ENCODE measurements around the gene MGAT4A. TPM values are rescaled to one million over a fixed set of nuclear protein-coding genes. Genes with fewer than 3 reads are reported as not detected.
A peak's percentile ranks its signal among the peaks of the same experiment; 100 is the strongest.
"Not testable (repeated sequence)": the region's sequence is repeated elsewhere in the genome, so short reads cannot be mapped to it uniquely, and the experiment has no call there.

Gene MGAT4A
- total RNA-seq, 3 donors from 2014 or later = 73.8 to 158 (median 138) TPM

- TF ChIP-seq CTCF (IDR thresholded peaks at IDR 0.05) = no peak
- Histone ChIP-seq H3K36me3 (ENCODE audit: low read depth) (no peaks in the 10 kb centered on the region), H3K4me1 (ENCODE audit: low read depth) (no peaks in the 10 kb centered on the region), H3K9me3 (no peaks in the 10 kb centered on the region), H3K4me3 (no peak overlapping the region)
- ATAC-seq (peak; percentile 83), DNase-seq (peak in 1 of 3 donors; percentile 23)
- intact Hi-C loops (cut with DNase I, micrococcal nuclease) = no loop called here
Measured at GRCh38 chr2:98664323-98664722, 66.6 kb downstream of the MGAT4A start.

GRCh38 chr2:98663511-98664090, 67.3 kb downstream of the MGAT4A start:
- ATAC-seq = peak; percentile 53
- H3K4me1 ChIP-seq (ENCODE audit: low read depth) = no peaks in the 10 kb centered on the region
- no peaks in the 10 kb centered on the region for H3K36me3 ChIP-seq (ENCODE audit: low read depth)
- H3K9me3 ChIP-seq = no peaks in the 10 kb centered on the region
- H3K4me3 ChIP-seq = no peak overlapping the region
- no peak for TF ChIP-seq CTCF (IDR thresholded peaks at IDR 0.05)
- intact Hi-C loops (cut with DNase I, micrococcal nuclease) = no loop called here
- DNase-seq = no peak

GRCh38 chr2:98659491-98659840, 71.5 kb downstream of the MGAT4A start:
- H3K9me3 ChIP-seq; ATAC-seq; H3K4me1 ChIP-seq (ENCODE audit: low read depth); H3K36me3 ChIP-seq (ENCODE audit: low read depth); DNase-seq; H3K4me3 ChIP-seq; intact Hi-C loops (cut with DNase I, micrococcal nuclease): not testable (repeated sequence)

GRCh38 chr2:98658816-98659490, 72.0 kb downstream of the MGAT4A start:
- ATAC-seq (peak; percentile 40), DNase-seq (no peak)
- intact Hi-C loops (cut with DNase I, micrococcal nuclease) = no loop called here

GRCh38 chr2:98656800-98657199, 74.1 kb downstream of the MGAT4A start:
- Histone ChIP-seq H3K4me3 (no peak overlapping the region), H3K36me3 (ENCODE audit: low read depth) (no peaks in the 10 kb centered on the region), H3K9me3 (no peaks in the 10 kb centered on the region), H3K4me1 (ENCODE audit: low read depth) (peaks cover under 1% of the 10 kb centered on the region)
- ATAC-seq (peak; percentile 46), DNase-seq (no peak)
- intact Hi-C loops (cut with DNase I, micrococcal nuclease) = no loop called here
- no peak for TF ChIP-seq CTCF (IDR thresholded peaks at IDR 0.05)

More at GRCh38 chr2:98658816-98659490, 72.0 kb downstream of the MGAT4A start:
- Histone ChIP-seq H3K9me3 (no peaks in the 10 kb centered on the region), H3K4me1 (ENCODE audit: low read depth) (no peaks in the 10 kb centered on the region), H3K4me3 (no peak overlapping the region), H3K36me3 (ENCODE audit: low read depth) (no peaks in the 10 kb centered on the region)
- TF ChIP-seq CTCF (IDR thresholded peaks at IDR 0.05) = no peak

- no peak for TF ChIP-seq CTCF (IDR thresholded peaks at IDR 0.05)
- Histone ChIP-seq H3K9me3 (no peaks in the 10 kb centered on the region), H3K4me1 (ENCODE audit: low read depth) (peaks cover 16% of the 10 kb centered on the region), H3K36me3 (ENCODE audit: low read depth) (no peaks in the 10 kb centered on the region), H3K4me3 (no peak overlapping the region)
- intact Hi-C loops (cut with DNase I, micrococcal nuclease) = no loop called here
- ATAC-seq (peak; percentile 43), DNase-seq (no peak)
Measured at GRCh38 chr2:98654699-98655495, 76.0 kb downstream of the MGAT4A start.
